Transverse colon (tissue), 4 donors: ENCODE results near the gene FAM193B. TPM values are rescaled to one million over a fixed set of nuclear protein-coding genes. Genes with fewer than 3 reads are reported as not detected.

ENCODE experiments used
- DNase-seq: peaks from one replicate; pipeline ENCODE4 v3.0.0-alpha.2; 2019
- H3K27ac ChIP-seq, 4 donors: fragments of 200-600 bp; sonication (generic); 2 replicates each; pipeline ENCODE4 v1.5.1; 2016 to 2018; ENCODE audit warnings: inconsistent platforms in 4 of 4
- H3K27me3 ChIP-seq: fragments of 200-600 bp; sonication (generic); 2 replicates; pipeline ENCODE4 v1.5.1; 2017; ENCODE audit warnings: inconsistent platforms
- H3K36me3 ChIP-seq, 4 donors: fragments of 200-600 bp; sonication (generic); 2 replicates each; pipeline ENCODE4 v1.5.1; 2017 to 2019; ENCODE audit warnings: inconsistent platforms in 4 of 4
- H3K4me1 ChIP-seq, 4 donors: fragments of 200-600 bp; sonication (generic); 2 replicates each; pipeline ENCODE4 v1.5.1; 2017 to 2020; ENCODE audit warnings: inconsistent platforms in 4 of 4
- H3K4me3 ChIP-seq, 4 donors: fragments of 200-600 bp; sonication (generic); 1 replicate in 1 of 4; 2 replicates in 3 of 4; pipeline versions ENCODE4 v1.5.1 to v1.6.1; 2017 to 2019; ENCODE audit warnings: inconsistent platforms in 4 of 4
- H3K9me3 ChIP-seq, 2 donors: fragments of 200-600 bp; sonication (generic); 2 replicates each; pipeline ENCODE4 v1.5.1; 2017 to 2019; ENCODE audit warnings: inconsistent platforms in 2 of 2
- EP300 ChIP-seq: sonication (generic); formaldehyde crosslinking; IDR thresholded peaks from one replicate; pipeline ENCODE4 v1.6.1; 2017; ENCODE audit warnings: antibody characterized with exemption, low read depth
- POLR2A ChIP-seq: fragments of 450-650 bp; IDR thresholded peaks from one replicate; pipeline ENCODE4 v1.6.1; 2016; ENCODE audit warnings: antibody characterized with exemption, mild to moderate bottlenecking, moderate library complexity
- POLR2AphosphoS5 ChIP-seq, 3 donors: sonication (generic); formaldehyde crosslinking; IDR thresholded peaks; one replicate each; pipeline ENCODE4 v1.6.1; 2016; ENCODE audit warnings: antibody characterized with exemption in 3 of 3
- WGBS, 2 donors: methylation state at CpG; one replicate each; pipeline ENCODE4 v1.1.5; 2018; ENCODE audit warnings: low coverage in 1 of 2; 5-methylcytosine and 5-hydroxymethylcytosine counted together
- in situ Hi-C, 4 donors: fragments of 200-750 bp; cut with MboI; loops; one replicate each; pipeline versions ENCODE4 v1.15.0 to v1.15.1; 2017; ENCODE audit warnings: low sequenced_read_pairs in 3 of 4, low pct_ligation_motif_present in 1 of 4, low pct_unique_long_range_greater_than_20kb in 1 of 4
- intact Hi-C: fragments of 100-400 bp; cut with DNase I; formaldehyde crosslinking; loops from one replicate; pipeline ENCODE4 v1.15.1; 2023; ENCODE audit warnings: low total_unique reads
- total RNA-seq, 4 donors: library from RNA; depleted of rRNA; stranded (reverse); fragments of >200 nt; gene quantifications; one replicate each; pipeline ENCODE4 v1.1.0, GENCODE V29; 2016
- TF ChIP-seq, protein P1 (sequence below), 5 experiments: fragments of 200-600 bp in 3 of 5; fragments of 450-650 bp in 2 of 5; sonication (generic) in 3 of 5; IDR thresholded peaks; 1 replicate in 2 of 5; 2 replicates in 3 of 5; pipeline ENCODE4 v1.5.1; 2016 to 2017; ENCODE audit warnings: antibody characterized with exemption in 5 of 5, inconsistent platforms in 3 of 5, mild to moderate bottlenecking in 2 of 5, moderate library complexity in 1 of 5

Gene FAM193B
- total RNA-seq, 4 donors from 2014 or later = 59.7 to 128 (median 63.5) TPM

DNA sequence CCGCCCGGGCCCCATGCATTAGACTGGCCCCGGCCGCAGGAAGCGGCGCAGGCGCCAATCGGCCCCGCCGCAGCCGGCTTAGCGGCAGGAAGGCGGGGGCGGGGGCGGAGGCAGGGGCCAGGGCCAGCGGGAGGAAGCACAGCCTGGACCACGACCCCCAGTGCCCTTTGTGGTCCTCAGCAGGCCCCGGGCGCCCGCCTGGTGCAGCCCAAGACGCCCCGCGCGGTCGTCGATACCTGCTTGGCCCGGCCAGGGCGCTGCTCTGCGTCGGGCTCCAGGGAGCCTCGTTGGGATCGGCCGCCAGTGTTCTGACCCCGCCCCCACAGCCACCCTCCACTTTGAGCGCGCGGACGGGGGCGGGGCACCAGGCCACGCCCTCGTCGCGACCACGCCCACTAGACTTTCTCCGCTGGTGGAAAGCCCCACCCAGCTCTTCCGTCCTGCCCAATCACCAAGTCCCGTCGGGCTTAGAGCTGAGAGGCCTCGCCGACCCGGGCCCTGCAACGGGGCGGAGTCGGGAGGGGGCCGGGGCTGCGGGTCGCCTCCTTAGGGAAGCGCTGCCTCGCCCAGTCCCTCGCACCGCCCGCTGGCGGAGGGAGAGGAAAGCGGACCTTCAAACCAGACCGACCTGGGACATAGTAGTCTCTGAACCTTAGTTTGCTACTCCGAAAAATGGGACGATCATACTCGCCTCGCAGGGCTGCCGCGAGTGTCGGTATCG lies 56.9 kb downstream of the FAM193B start, which contains the start of gene PDLIM7:
Gene PDLIM7, minus strand, starts transcription at position 313 of the 721 bp plus-strand sequence. CDS start 1,092 bp downstream, outside the sequence.
- peaks cover 10% of the 10 kb centered on the region for H3K27me3 ChIP-seq
- no peaks in the 10 kb centered on the region for H3K36me3 ChIP-seq
- 0% methylated on average over 38 of the region's 73 CpGs; no CpG with 5 or more reads in 1 of the 2 donors for WGBS, 2 donors
- H3K9me3 ChIP-seq = no peaks in the 10 kb centered on the region
- TF ChIP-seq, protein P1, sequence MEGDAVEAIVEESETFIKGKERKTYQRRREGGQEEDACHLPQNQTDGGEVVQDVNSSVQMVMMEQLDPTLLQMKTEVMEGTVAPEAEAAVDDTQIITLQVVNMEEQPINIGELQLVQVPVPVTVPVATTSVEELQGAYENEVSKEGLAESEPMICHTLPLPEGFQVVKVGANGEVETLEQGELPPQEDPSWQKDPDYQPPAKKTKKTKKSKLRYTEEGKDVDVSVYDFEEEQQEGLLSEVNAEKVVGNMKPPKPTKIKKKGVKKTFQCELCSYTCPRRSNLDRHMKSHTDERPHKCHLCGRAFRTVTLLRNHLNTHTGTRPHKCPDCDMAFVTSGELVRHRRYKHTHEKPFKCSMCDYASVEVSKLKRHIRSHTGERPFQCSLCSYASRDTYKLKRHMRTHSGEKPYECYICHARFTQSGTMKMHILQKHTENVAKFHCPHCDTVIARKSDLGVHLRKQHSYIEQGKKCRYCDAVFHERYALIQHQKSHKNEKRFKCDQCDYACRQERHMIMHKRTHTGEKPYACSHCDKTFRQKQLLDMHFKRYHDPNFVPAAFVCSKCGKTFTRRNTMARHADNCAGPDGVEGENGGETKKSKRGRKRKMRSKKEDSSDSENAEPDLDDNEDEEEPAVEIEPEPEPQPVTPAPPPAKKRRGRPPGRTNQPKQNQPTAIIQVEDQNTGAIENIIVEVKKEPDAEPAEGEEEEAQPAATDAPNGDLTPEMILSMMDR (IDR thresholded peaks at IDR 0.05) = peak in 2 of 5 experiments; percentile 7 to 10
- TF ChIP-seq EP300 (no peak), POLR2AphosphoS5 (IDR thresholded peaks at IDR 0.05) (peak; percentile 95 to 96 (median 95)), POLR2A (peak; percentile 90)
- peak; percentile 97 for DNase-seq
- peak within 1 kb of the TSS; percentile 91 to 96 (median 94) for H3K27ac ChIP-seq
- peaks cover 20 to 64% (median 45%) of the 10 kb centered on the region in 4 donors for H3K4me1 ChIP-seq
- in situ Hi-C loops = no loop called here
- peak within 1 kb of the TSS; percentile 54 to 80 (median 65) for H3K4me3 ChIP-seq
- intact Hi-C loops = loop anchor here (2.0 kb wide), 2 partner anchors 41 to 71 kb away; partner anchors contain the start of gene GRK6

DNA sequence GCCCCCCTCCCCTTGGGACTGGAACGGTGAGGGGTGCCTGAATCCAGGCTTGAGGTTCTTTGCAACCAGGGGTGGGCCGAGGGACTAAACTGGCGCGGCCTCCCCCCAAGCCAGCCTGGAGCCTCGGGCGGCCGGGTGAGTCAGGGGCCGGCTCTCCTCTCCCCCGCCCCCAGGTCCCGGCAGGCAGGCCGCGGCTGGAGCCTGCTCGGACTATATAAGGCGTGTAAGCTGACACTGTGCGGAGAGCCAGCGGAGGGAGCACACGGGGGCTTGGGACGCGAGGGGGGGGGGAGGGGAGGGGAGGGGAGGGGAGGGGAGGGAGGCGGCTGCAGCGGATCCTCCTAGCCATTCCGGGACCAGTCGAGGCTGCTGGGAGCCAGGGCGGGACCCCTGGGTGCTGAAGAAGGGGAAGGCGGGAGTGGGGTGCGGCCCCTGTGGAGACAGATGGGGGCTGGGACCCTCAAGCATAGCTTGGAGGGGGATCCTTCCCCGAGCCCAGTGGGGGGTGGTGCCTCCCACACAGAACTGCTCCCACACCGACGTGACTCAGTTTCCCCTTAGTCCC lies 57.6 kb downstream of the FAM193B start:
- H3K36me3 ChIP-seq = no peaks in the 10 kb centered on the region
- H3K27me3 ChIP-seq = peaks cover 10% of the 10 kb centered on the region
- TF ChIP-seq POLR2AphosphoS5 (IDR thresholded peaks at IDR 0.05) (peak; percentile 33 to 75 (median 65)), EP300 (no peak), POLR2A (no peak)
- TF ChIP-seq, protein P1 (IDR thresholded peaks at IDR 0.05) = no peak
- WGBS, 2 donors = 0% methylated on average over 15 of the region's 29 CpGs; no CpG with 5 or more reads in 1 of the 2 donors
- H3K27ac ChIP-seq = peak overlapping the region; percentile 91 to 96 (median 94)
- H3K4me3 ChIP-seq = peak overlapping the region; percentile 54 to 80 (median 65)
- in situ Hi-C loops = no loop called here
- peaks cover 24 to 71% (median 47%) of the 10 kb centered on the region in 4 donors for H3K4me1 ChIP-seq
- intact Hi-C loops = loop anchor here (2.0 kb wide), 2 partner anchors 40 to 70 kb away; partner anchors contain the start of gene GRK6
- H3K9me3 ChIP-seq = no peaks in the 10 kb centered on the region
- DNase-seq = peak; percentile 65

DNA sequence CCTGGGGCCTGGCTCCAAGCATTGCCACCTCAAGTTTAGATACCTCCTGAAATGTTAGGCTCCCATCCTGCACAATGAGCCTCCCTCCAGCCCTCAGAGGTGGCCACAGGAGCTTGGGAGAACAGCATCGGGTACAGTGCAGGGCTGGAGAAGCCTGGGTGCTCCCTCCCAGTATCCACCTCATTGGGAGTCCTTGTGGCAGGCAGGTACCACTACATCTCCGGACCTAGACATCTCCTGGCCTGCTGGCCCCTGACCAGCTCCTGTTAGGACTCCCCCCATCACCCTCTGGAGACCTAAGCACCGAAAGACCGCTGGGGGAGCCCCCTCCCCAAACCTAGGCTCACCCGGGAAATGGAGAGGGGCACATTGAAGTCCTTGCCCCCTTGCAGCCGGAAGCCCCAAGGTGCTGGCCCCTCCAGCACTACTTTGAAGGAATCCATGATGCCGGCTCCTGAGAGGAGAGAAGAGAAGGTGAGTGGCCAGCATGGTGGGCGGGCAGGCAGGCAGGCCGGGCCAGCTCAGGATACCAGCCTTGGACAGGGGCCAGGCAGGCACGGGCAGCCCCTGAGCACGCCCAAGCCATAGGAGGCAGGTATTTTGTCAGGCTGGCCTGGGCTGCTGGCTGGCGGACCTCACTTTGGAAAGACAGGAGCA lies 58.2 kb downstream of the FAM193B start:
- no peak for TF ChIP-seq POLR2A
- TF ChIP-seq, protein P1 (IDR thresholded peaks at IDR 0.05) = peak in 4 of 5 experiments; percentile 21 to 48 (median 36)
- H3K4me1 ChIP-seq = peaks cover 26 to 75% (median 49%) of the 10 kb centered on the region in 4 donors
- DNase-seq = no peak
- intact Hi-C loops (loop anchor here (2.0 kb wide), 2 partner anchors 39 to 69 kb away; partner anchors contain the start of gene GRK6), in situ Hi-C loops (no loop called here)
- H3K36me3 ChIP-seq = no peaks in the 10 kb centered on the region
- WGBS, 2 donors = 21% methylated on average over 11 of the region's 12 CpGs; no CpG with 5 or more reads in 1 of the 2 donors
- H3K9me3 ChIP-seq = no peaks in the 10 kb centered on the region
- H3K27ac ChIP-seq = peak overlapping the region; percentile 91 to 96 (median 94)
- H3K4me3 ChIP-seq = peak overlapping the region; percentile 39 to 80 (median 60)
- H3K27me3 ChIP-seq = peaks cover 10% of the 10 kb centered on the region
